SIG-M5 (cell line): ENCODE measurements around the gene A2ML1.
"Not testable (repeated sequence)": the region's sequence is repeated elsewhere in the genome, so short reads cannot be mapped to it uniquely, and the experiment has no call there.

ENCODE experiments used
- DNase-seq: peaks from one replicate; lab custom pipeline; 2025; lab: John Stamatoyannopoulos, UW

A2ML1 gene

DNA sequence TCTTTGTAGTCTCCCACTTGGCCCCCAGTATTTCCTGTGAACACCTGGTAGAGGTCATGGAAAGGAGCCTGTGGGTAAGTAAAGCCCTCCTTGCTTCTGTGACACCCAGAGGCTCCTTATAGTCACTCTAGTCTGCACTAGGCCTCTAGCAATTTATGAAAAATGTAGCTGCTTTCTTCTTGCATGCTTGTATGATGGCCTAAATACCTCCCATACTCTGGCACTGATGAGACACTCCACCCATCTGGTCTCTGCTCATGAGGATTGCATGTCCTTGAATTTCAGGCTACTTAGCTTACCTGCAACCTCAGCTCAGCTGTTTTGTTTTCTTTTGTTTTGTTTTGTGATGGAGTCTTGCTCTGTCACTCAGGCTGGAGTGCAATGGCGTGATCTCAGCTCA lies 4.6 kb upstream of the A2ML1 start:
- no peak for DNase-seq

DNA sequence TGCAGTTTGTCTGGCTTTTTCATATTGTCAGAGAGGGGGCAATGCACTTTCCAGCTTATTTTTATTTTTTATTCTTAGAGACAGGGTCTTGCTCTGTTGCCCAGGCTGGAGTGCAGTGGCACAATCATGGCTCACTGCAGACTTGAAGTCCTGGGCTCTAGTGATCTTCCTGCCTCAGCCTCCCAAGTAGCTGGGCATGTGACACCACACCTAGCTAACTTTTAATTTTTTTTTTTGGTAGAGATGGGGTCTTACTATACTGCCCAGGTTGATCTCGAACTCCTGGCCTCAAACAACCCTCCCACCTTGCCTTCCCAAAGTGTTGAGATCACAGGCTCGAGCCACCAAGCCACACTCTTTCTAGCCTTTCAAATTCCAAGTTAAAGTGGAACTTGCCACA lies 3.9 kb upstream of the A2ML1 start:
- DNase-seq: no peak

DNA sequence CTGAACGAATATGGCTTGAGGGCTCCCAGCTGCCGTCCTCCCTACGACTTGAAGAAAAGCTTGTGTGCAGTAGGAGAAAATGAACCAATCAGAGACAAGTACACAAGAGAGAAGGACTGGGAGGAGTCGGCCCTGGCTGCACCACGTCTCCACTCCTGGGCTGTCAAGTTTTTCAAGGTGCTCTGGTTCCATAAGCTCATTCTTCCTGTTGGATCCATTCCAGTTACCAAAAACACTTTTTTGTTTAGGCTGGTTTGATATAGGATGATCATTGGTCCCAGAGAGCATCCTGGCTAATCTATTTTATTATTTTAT lies 2.8 kb upstream of the A2ML1 start:
- DNase-seq: no peak

DNA sequence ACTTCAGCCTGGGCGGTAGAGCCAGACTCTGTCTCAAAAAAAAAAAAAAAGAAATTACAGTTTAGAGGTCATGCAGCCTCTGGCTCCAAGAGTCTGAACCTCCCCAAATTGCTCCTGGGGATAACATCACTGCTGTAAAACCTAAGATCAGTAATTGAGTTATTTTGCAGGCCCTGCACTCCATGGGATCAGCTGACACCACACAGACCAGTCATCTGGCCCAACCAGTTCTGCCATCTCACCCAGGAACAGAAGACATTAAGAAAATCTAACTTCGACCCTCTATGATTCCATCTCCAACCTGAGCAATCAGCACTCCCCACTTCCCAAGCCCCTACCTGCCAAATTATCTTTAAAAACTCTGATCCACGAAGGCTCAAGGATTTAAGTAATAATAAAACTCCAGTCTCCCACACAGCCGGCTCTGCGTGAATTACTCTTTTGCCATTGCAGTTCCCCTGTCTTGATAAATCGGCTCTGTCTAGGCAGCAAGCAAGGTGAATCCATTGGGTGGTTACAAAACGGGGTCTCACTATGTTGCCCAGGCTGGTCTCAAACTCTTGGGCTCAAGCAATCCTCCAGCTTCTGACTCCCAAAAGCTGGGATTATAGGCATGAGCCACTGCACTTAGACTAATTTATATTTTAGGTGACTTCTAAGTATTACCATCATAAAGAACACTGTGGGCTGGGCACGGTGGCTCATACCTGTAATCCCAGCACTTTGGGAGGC lies 1.6 kb upstream of the A2ML1 start:
- not testable (repeated sequence) for DNase-seq

DNA sequence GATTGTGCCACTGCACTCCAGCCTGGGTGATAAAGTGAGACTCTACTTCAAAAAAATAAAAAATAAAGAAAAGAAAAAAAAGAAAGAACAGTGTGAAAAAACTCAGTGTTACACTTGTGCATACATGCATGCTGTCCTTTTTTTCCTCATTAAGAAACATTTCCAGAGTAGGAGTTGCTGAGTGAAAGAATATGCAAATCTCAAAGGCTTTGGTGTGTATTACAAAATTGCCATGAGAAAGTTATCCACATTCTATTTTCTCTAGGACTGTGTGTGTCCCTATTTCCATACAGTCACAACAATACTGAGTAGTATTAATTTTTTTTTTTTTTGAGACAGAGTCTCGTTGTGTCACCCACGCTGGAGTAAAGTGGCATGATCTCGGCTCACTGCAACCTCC lies 830 bp upstream of the A2ML1 start:
- no peak for DNase-seq

DNA sequence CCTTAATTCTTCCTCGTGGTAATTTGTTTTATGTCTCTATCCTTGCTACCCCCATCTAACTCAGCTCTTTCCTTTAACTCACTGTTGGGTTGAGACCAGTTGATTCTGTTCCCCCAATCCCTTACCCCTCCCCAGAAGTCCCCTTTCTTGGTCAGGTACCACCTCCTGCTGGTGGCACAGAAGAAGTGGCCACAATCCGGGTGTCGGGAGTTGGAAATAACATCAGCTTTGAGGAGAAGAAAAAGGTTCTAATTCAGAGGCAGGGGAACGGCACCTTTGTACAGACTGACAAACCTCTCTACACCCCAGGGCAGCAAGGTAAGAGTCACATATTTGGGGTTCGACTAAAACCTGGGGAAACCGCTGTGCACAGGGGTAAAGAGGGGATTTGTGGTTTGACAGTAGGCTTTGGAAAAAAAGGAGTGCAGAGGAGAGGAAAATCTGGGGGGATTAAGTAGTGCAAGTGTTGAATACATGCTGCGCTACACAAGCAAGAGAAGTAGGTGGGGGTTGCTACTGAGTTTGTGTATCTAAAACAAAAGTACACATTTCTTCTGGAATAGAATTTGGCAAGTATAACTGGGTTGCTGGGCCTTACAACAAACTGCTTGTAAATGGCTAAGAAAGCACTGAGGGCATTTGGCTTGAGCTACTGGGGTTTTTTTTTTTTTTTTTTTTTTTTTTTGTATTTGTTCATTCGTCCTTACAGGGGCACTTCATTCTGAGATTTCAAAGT lies 1.3 kb downstream of the A2ML1 start:
- DNase-seq: no peak

DNA sequence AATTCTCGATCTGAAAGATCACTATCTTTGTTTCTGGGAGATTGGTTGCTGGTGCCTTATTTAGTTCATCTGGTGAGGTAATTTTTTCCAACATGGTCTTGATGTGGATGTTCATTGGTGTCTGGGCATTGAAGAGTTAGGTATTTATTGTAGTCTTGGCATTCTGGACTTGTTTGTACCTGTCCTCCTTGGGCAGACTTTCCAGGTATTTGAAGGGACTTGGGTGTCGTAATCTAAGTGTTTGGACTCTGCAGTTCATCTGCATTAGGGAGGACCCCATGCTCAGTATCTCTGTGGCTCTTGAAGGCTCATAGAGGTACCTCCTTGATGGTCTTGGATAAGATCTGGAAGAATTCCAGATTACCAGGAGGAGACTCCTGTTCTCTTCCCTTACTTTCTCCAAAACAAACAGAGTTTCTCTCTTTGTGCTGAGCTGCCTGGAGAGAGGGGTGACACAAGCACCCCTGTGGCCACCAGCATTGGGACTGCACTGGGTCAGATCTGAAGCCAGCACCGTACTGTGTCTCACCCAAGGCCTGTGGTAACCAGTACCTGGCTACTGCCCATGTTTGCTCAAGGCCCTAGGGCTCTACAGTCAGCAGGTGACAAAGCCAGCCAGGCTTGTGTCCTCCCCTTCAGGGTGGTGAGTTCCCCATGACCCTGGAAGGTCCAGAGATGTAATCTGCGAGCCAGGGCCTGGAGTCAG lies 5.3 kb downstream of the A2ML1 start:
- no peak for DNase-seq

DNA sequence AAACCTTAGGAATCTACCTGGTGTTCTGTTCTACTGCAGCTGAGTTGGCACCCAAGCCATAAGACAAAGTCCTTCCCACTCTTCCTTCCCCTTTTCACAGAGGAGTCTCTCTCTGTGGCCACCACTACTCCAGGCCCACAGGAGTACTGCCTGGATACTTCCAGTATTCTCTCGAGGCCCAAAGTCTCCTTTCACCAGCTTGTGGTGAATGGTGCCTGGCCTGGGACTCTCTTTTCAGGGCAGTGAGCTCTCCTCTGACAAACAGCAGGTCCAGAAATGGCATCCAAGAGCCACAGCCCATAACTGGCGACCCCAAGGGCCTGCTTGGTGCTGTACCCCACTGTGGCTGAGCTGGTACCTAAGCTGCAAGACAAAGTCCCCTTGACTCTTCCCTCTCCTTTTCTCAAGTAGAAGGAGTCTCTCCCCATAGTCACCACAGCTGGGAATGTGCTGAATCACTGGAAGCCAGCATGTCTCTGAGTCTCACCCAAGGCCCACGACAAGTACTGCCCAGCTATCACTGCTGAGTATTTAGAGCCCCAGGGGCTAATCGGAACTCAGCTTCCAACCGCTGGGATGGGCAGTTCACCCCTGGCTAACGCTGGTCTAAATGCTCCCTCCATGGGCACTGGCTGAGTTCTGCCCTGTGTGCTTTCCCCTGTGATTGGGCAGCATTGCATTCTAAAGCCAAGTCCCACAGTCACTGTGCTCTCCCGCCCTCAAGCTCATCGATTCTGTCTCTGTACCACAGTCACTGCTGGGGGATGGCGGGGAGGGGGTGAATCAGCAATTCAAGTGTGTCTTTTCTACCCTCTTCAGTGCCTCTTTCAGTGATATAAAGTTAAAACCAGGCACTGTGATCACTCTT lies 6.1 kb downstream of the A2ML1 start:
- no peak for DNase-seq

DNA sequence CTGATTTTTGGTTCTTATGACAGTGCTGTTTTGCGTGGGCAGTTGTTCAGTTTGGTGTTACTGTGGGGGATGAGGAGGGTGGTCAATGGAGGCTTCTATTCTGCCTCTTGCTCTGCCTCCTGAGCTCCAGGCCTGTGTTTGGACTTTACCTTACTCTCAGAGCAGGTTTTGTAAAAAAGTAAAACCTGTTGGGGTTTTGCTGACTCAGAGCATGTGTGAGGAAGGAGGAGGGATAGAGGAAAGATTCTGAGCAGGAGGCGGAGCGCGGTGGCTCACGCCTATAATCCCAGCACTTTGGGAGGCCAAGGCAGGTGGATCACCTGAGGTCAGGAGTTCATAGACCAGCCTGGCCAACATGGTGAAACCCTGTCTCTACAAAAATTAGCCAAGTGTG lies 6.7 kb downstream of the A2ML1 start:
- no peak for DNase-seq

DNA sequence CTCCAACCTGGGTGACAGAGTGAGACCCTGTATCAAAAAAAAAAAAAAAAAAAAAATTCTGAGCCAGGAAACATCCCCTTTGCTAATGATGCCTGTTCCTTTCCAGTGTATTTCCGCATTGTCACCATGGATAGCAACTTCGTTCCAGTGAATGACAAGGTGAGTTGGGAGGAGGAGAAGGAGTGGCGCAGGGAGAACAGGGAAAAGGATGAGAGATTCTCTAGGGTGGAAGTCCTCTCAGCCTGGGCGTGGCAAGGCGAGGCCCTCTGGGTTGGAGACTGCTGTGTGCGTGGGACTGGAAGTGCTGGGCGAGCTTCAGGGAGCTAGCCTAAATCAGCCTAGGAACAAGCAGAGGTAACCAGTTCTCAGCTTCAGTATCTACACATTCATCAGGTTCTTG lies 7.2 kb downstream of the A2ML1 start:
- no peak for DNase-seq

DNA sequence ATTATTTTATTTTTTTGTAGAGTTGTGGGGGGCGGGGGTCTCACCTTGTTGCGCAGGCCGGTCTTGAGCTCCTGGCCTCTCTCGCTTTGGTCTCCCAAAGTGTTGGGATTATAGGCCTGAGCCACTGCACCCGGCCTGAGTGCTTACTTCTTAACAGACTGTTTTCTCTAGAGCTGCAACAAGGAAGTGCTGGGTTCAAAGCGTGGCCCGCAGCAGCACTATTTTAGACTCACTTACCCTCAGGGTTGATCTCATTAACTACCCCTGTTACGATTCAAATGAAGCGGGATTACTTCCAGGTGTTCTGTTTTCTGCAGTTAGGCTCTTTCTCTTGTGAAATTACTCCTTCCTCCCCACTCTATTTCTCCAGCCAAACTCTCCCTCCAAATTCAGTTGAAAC lies 8.7 kb downstream of the A2ML1 start:
- no peak for DNase-seq

DNA sequence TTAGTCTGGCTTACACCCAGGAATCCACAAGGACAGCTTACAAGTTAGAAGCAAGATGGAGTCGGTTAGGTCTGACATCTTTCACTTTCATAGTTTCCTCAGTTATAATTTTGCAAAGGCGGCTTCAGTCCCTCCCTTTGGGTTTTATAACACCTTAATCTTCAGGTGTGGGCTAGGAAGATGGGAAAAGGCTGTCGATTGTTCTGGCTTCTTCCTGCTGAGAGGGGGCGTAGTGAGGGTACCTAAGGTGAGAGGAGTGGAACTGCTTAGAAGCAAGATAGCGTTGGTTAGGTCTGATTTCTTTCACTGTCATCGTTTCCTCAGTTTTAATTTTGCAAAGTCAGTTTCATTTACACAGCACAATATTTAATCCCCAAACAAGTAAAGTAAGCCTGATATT lies 10.1 kb downstream of the A2ML1 start:
- no peak for DNase-seq

DNA sequence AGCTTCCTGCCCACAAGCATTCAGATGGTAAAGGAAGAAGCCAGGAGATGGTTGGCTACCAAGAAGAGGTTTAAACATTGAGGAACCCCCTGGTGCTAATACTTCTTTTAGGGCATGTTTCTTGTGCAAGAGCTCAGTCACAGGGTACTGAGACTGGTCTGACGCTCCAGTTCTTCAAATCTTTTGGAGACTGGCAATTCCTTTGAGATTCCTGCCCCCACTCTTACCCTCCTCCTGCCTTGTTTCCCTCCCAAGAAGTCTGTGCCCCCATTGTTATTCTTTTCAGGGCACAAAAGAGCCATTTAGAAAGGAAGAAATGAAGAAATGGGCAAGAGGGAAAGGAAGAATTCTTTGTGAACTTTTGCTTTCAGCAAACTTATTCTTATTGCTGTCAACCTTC lies 11.8 kb downstream of the A2ML1 start:
- no peak for DNase-seq

DNA sequence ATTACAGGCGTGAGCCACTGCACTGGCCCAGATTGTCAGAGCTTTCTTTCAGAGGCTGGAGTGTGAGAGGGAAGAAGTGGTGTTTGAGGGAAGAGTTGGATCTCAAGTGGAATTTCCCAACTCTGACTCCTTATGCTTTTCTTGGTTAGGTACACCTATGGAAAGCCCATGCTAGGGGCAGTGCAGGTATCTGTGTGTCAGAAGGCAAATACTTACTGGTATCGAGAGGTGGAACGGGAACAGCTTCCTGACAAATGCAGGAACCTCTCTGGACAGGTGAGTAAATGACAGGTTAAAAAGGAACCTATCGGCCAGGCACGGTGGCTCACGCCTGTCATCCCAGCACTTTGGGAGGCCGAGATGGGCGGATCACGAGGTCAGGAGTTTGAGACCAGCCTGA lies 14.9 kb downstream of the A2ML1 start:
- no peak for DNase-seq

DNA sequence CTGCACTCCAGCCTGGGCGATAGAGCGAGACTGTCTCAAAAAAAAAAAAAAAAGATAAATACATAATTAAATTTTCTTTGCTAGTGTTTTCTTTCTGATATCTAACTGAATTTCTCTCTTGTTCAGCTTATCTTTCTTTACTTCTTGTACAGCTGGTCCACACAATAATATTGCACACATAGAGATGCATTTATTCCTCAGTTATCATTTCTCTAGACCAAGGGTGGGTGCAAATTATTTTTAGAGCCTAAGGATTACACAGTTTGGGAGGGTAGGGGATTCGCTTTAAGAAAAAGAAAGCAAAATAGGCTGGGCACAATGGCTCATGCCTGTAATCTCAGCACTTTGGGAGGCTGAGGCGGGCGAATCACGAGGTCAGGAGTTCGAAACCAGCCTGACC lies 17.9 kb downstream of the A2ML1 start:
- no peak for DNase-seq

DNA sequence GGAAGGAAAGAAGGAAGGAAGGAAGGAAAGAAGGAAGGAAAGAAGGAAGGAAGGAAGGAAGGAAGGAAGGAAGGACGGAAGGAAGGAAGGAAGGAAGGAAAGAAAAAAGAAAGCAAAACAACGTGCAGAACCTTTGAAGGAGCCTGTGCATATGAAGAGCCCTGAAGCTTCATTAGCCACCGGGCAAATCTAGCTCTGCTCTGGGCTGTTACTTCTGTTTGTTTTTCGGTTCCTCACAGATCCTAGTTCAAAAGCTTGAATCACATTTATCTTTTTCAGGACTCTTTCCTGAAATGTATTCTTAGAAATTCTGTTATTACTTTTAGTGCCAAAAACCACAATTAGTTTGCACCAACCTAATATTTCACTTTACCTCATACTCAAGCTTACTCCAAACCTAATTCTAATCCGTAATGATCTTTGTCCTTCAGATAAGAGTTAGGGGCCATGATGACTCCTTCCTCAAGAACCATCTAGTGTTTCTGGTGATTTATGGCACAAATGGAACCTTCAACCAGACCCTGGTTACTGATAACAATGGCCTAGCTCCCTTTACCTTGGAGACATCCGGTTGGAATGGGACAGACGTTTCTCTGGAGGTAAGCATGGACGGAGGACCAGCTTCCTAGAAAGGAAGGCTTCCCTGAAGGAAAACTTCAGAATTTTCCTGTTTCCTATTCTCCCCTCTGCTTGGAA lies 18.7 kb downstream of the A2ML1 start:
- no peak for DNase-seq

DNA sequence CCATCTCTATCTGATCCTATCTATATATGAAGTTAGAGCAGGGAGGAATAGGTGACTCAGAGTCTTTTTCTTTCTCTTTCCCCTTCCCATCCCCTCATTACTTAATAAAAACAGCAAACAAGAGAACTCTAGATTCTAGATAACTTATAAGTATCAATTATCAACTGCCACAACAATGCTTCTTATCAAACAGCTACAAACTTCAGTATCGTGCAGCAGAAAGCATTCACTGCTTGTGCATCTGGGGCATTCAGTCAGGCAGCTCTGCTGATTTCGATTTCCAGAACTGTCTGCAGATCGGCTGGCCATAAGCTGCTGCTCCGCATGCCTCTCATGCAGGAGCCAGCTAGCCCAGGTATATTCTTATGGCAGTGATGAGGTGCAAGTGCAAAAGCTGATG lies 19.4 kb downstream of the A2ML1 start:
- no peak for DNase-seq

DNA sequence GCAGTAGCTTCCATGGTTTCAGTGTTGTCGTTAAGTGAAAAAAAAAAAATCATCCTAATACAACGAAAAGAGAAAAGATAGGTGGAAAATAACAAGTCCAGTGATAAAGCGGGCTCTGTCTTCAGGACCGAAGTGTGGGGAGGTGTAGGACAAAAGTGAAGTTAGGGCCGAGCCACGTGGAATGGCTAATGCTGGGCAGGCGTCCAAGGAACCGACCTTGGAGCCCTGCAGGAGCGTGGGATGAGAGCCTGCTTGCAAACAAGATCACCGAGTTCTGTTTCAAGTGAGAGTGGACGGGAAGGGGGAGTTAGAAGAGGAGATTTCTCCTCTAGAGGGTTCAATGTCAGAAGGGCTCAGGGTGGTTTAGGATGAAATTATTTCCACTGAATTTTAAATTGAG lies 22.2 kb downstream of the A2ML1 start:
- no peak for DNase-seq

DNA sequence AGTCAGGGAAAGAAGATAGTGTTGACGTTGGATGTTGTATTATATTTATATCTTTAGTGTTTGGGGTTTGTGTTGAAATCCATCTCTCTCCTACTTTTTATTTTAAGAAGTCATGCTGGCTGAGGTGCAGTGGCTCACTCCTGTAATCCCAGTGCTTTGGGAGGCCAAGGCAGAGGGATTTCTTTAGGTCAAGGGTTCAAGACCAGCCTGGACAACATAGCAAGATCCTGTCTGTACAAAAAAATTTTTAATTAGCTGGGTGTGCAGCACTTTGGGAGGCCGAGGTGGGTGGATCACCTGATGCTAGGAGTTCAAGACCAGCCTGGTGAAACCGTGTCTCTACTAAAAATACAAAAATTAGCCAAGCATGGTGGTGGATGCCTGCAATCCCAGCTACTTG lies 23.9 kb downstream of the A2ML1 start:
- DNase-seq: no peak

DNA sequence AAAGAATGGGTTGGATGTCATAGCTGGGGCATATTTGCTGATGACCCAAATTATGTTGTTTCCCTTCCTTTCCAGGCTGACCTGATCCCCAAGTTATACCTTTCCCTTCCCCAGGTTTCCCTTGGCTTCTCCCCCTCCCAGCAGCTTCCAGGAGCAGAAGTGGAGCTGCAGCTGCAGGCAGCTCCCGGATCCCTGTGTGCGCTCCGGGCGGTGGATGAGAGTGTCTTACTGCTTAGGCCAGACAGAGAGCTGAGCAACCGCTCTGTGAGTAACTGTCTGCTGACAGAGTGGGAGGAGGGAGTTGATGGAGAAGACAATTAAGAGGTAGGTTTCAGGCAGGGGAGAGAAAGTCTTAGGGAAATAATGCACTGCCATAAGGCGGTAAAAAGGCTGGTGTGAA lies 25.0 kb downstream of the A2ML1 start:
- no peak for DNase-seq

DNA sequence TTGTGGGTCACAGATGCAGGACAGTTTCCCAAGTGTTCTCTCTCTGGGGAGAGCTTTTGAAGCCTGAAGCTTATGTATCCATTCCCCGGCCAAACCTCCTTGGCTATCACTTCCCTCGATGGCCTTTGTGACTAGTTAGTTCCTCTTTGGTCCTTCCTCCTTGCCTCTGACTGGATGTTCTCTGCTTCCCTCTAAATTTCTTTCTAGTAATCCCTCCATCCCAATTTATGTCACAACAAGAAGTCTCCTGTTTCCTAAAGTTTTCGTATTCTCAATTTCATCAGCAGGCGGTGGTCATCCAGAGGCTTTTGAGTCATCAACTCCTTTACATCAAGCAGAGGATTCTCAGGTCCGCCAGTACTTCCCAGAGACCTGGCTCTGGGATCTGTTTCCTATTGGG lies 27.5 kb downstream of the A2ML1 start:
- no peak for DNase-seq

DNA sequence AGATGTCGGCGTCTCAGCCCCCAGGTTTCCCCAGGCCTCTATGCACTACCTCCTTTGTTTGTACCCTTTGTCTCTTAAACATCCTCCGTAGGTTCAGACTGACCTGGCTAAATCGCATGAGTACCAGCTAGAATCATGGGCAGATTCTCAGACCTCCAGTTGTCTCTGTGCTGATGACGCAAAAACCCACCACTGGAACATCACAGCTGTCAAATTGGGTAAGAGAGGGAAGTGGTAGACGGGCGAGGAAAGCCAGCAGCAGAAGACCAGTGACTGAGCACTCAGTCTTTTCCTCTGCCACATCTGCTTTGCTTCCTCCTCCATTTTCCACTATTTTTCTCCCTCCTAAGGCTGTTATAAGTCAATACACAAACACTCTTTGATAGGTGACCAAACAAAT lies 29.7 kb downstream of the A2ML1 start:
- DNase-seq: no peak
